ENCODE measurements around the gene CDK5RAP3. TPM values are rescaled to one million over a fixed set of nuclear protein-coding genes. Genes with fewer than 3 reads are reported as not detected.

CDK5RAP3 gene
- total RNA-seq, 1 donor from 2014 or later: 148 TPM

GRCh38 chr17:48011405-48012150, 40.7 kb downstream of the CDK5RAP3 start:
- no peak for DNase-seq (ENCODE audit: extremely low spot score, unreplicated experiment)
- peak; percentile 51 for TF ChIP-seq CTCF (IDR thresholded peaks at IDR 0.05)
- H3K9me3 Mint-ChIP-seq (ENCODE audit: unreplicated experiment): no peaks in the 10 kb centered on the region
- H3K4me1 Mint-ChIP-seq (ENCODE audit: unreplicated experiment): peaks cover 10% of the 10 kb centered on the region
- H3K27ac Mint-ChIP-seq (ENCODE audit: unreplicated experiment): peak overlapping the region; percentile 23
- peaks cover 23% of the 10 kb centered on the region for H3K27me3 Mint-ChIP-seq (ENCODE audit: unreplicated experiment)
- peak overlapping the region; percentile 71 for H3K4me3 Mint-ChIP-seq (ENCODE audit: unreplicated experiment)
- H3K36me3 Mint-ChIP-seq (ENCODE audit: unreplicated experiment): no peaks in the 10 kb centered on the region

- no peak for DNase-seq (ENCODE audit: extremely low spot score, unreplicated experiment)
- Mint-ChIP-seq H3K27me3 (ENCODE audit: unreplicated experiment) (peaks cover 20% of the 10 kb centered on the region), H3K27ac (ENCODE audit: unreplicated experiment) (no peak overlapping the region), H3K9me3 (ENCODE audit: unreplicated experiment) (no peaks in the 10 kb centered on the region), H3K4me3 (ENCODE audit: unreplicated experiment) (peak overlapping the region; percentile 71), H3K4me1 (ENCODE audit: unreplicated experiment) (peaks cover 10% of the 10 kb centered on the region), H3K36me3 (ENCODE audit: unreplicated experiment) (no peaks in the 10 kb centered on the region)
- peak; percentile 13 for TF ChIP-seq CTCF (IDR thresholded peaks at IDR 0.05)
These were observed 41.2 kb downstream of the CDK5RAP3 start for GRCh38 chr17:48012151-48012520.

- no peak for DNase-seq (ENCODE audit: extremely low spot score, unreplicated experiment)
- no peak for TF ChIP-seq CTCF (IDR thresholded peaks at IDR 0.05)
- Mint-ChIP-seq H3K4me1 (ENCODE audit: unreplicated experiment) (peaks cover 10% of the 10 kb centered on the region), H3K4me3 (ENCODE audit: unreplicated experiment) (peak overlapping the region; percentile 71), H3K9me3 (ENCODE audit: unreplicated experiment) (no peaks in the 10 kb centered on the region), H3K36me3 (ENCODE audit: unreplicated experiment) (no peaks in the 10 kb centered on the region), H3K27ac (ENCODE audit: unreplicated experiment) (no peak overlapping the region), H3K27me3 (ENCODE audit: unreplicated experiment) (peaks cover 20% of the 10 kb centered on the region)
These were observed 41.7 kb downstream of the CDK5RAP3 start for GRCh38 chr17:48012654-48013053.

GRCh38 chr17:48013876-48014594, 43.1 kb downstream of the CDK5RAP3 start:
- H3K4me3 Mint-ChIP-seq (ENCODE audit: unreplicated experiment): no peak overlapping the region
- peaks cover 10% of the 10 kb centered on the region for H3K4me1 Mint-ChIP-seq (ENCODE audit: unreplicated experiment)
- TF ChIP-seq CTCF (IDR thresholded peaks at IDR 0.05): no peak
- no peak overlapping the region for H3K27ac Mint-ChIP-seq (ENCODE audit: unreplicated experiment)
- peaks cover 15% of the 10 kb centered on the region for H3K27me3 Mint-ChIP-seq (ENCODE audit: unreplicated experiment)
- no peak for DNase-seq (ENCODE audit: extremely low spot score, unreplicated experiment)
- no peaks in the 10 kb centered on the region for H3K9me3 Mint-ChIP-seq (ENCODE audit: unreplicated experiment)
- H3K36me3 Mint-ChIP-seq (ENCODE audit: unreplicated experiment): no peaks in the 10 kb centered on the region

- Mint-ChIP-seq H3K4me1 (ENCODE audit: unreplicated experiment) (peaks cover 10% of the 10 kb centered on the region), H3K36me3 (ENCODE audit: unreplicated experiment) (no peaks in the 10 kb centered on the region), H3K4me3 (ENCODE audit: unreplicated experiment) (no peak overlapping the region), H3K27me3 (ENCODE audit: unreplicated experiment) (peaks cover 12% of the 10 kb centered on the region), H3K27ac (ENCODE audit: unreplicated experiment) (no peak overlapping the region), H3K9me3 (ENCODE audit: unreplicated experiment) (no peaks in the 10 kb centered on the region)
- DNase-seq (ENCODE audit: extremely low spot score, unreplicated experiment): no peak
- no peak for TF ChIP-seq CTCF (IDR thresholded peaks at IDR 0.05)
These were observed 43.7 kb downstream of the CDK5RAP3 start for GRCh38 chr17:48014595-48015111.
